ENCODE data around the gene LCE7A.

The LCE7A gene

GRCh38 chr1:152904688-152905440 lies 45.1 kb downstream of the LCE7A start:
- TF ChIP-seq CTCF (IDR thresholded peaks at IDR 0.05; ENCODE audit: insufficient read depth, low read length, poor library complexity, severe bottlenecking) = no peak
- Histone ChIP-seq H3K27me3 (replicated peaks; ENCODE audit: control insufficient read depth, insufficient read depth, low read length) (no peaks in the 10 kb centered on the region), H3K36me3 (ENCODE audit: control insufficient read depth, insufficient read depth, low read length) (no peaks in the 10 kb centered on the region), H3K4me3 (replicated peaks; ENCODE audit: low read depth, low read length) (no peak overlapping the region)
- DNase-seq (ENCODE audit: extremely low read depth, insufficient read length) = no peak

DNA sequence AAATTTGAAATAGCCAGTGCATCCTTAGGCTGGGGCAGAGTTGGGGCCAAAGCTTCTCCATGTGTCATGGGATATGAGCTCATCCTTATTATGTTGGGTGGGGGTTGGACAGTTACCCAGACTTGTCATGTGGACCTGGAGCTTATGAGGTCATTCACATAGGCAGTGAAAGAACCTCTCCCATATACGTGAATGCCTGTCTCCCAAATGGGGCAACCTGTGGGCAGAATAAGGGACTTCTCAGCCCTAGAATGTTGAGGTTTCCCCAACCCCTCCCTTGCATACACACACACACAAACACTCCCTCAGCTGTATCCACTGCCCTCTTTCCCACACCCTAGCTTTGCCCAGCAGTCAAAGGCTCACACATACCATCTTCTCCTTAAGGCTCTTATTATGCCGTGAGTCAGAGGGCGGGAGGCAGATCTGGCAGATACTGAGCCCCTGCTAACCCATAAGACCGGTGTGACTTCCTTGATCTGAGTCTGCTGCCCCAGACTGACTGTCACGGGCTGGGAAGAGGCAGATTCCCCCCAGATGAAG lies 46.3 kb downstream of the LCE7A start:
- Histone ChIP-seq H3K4me3 (replicated peaks; ENCODE audit: low read depth, low read length) (no peak overlapping the region), H3K36me3 (ENCODE audit: control insufficient read depth, insufficient read depth, low read length) (no peaks in the 10 kb centered on the region), H3K27me3 (replicated peaks; ENCODE audit: control insufficient read depth, insufficient read depth, low read length) (no peaks in the 10 kb centered on the region)
- no peak for DNase-seq (ENCODE audit: extremely low read depth, insufficient read length)
- TF ChIP-seq CTCF (IDR thresholded peaks at IDR 0.05; ENCODE audit: insufficient read depth, low read length, poor library complexity, severe bottlenecking) = no peak

GRCh38 chr1:152907686-152908601 lies 48.1 kb downstream of the LCE7A start, which contains the start of gene IVL:
Gene IVL, plus strand, starts transcription at chr1:152908546. Its CDS starts 1,252 bp downstream, at chr1:152909798.
- H3K36me3 ChIP-seq (ENCODE audit: control insufficient read depth, insufficient read depth, low read length) = no peaks in the 10 kb centered on the region
- no peak for TF ChIP-seq CTCF (IDR thresholded peaks at IDR 0.05; ENCODE audit: insufficient read depth, low read length, poor library complexity, severe bottlenecking)
- peak; percentile 57 for DNase-seq (ENCODE audit: extremely low read depth, insufficient read length)
- H3K4me3 ChIP-seq (replicated peaks; ENCODE audit: low read depth, low read length) = peak within 1 kb of the TSS; percentile 39
- no peaks in the 10 kb centered on the region for H3K27me3 ChIP-seq (replicated peaks; ENCODE audit: control insufficient read depth, insufficient read depth, low read length)

GRCh38 chr1:152909206-152909605 lies 49.4 kb downstream of the LCE7A start:
- no peak for TF ChIP-seq CTCF (IDR thresholded peaks at IDR 0.05; ENCODE audit: insufficient read depth, low read length, poor library complexity, severe bottlenecking)
- Histone ChIP-seq H3K4me3 (replicated peaks; ENCODE audit: low read depth, low read length) (no peak overlapping the region), H3K36me3 (ENCODE audit: control insufficient read depth, insufficient read depth, low read length) (no peaks in the 10 kb centered on the region), H3K27me3 (replicated peaks; ENCODE audit: control insufficient read depth, insufficient read depth, low read length) (no peaks in the 10 kb centered on the region)
- DNase-seq (ENCODE audit: extremely low read depth, insufficient read length) = no peak
